Measurements from ENCODE around the gene COTL1.

- TF ChIP-seq, protein P1, sequence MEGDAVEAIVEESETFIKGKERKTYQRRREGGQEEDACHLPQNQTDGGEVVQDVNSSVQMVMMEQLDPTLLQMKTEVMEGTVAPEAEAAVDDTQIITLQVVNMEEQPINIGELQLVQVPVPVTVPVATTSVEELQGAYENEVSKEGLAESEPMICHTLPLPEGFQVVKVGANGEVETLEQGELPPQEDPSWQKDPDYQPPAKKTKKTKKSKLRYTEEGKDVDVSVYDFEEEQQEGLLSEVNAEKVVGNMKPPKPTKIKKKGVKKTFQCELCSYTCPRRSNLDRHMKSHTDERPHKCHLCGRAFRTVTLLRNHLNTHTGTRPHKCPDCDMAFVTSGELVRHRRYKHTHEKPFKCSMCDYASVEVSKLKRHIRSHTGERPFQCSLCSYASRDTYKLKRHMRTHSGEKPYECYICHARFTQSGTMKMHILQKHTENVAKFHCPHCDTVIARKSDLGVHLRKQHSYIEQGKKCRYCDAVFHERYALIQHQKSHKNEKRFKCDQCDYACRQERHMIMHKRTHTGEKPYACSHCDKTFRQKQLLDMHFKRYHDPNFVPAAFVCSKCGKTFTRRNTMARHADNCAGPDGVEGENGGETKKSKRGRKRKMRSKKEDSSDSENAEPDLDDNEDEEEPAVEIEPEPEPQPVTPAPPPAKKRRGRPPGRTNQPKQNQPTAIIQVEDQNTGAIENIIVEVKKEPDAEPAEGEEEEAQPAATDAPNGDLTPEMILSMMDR (conservative IDR thresholded peaks at IDR 0.05 in 1 of 2, IDR thresholded peaks at IDR 0.05 in 1 of 2; ENCODE audit: extremely low read depth in 1 of 2, insufficient read depth in 1 of 2, low read depth in 1 of 2, low read length in 2 of 2): no peak
- TF ChIP-seq EZH2 (IDR thresholded peaks at IDR 0.05; ENCODE audit: borderline replicate concordance, low read length): no peak
These were observed 3.3 kb downstream of the COTL1 start for GRCh38 chr16:84614623-84614967.
